Loucy (cell line): ENCODE data around the gene ARNT2.

Experiments used
- H2AFZ ChIP-seq: fragments of 200-600 bp; sonication (generic); 2 replicates; pipeline ENCODE4 v1.6.0; 2016; ENCODE audit warnings: antibody characterized with exemption, mild to moderate bottlenecking, low read length, moderate library complexity
- H3F3A ChIP-seq: fragments of 200-600 bp; 2 replicates; pipeline ENCODE4 v1.6.0; 2016; ENCODE audit warnings: antibody characterized with exemption, low read depth, mild to moderate bottlenecking
- H3K27me3 ChIP-seq: fragments of 200-600 bp; sonication (generic); 2 replicates; pipeline ENCODE4 v1.6.1; 2014; ENCODE audit warnings: low read length, mild to moderate bottlenecking; ENCODE audit not compliant: insufficient read depth, poor library complexity, severe bottlenecking
- H3K36me3 ChIP-seq: fragments of 200-600 bp; sonication (generic); 2 replicates; pipeline ENCODE4 v1.6.1; 2016; ENCODE audit warnings: low read length; ENCODE audit not compliant: insufficient read depth
- H3K4me1 ChIP-seq: fragments of 200-600 bp; sonication (generic); 2 replicates; pipeline ENCODE4 v1.5.1; 2014; ENCODE audit warnings: low read length, mild to moderate bottlenecking; ENCODE audit not compliant: insufficient read depth, poor library complexity, severe bottlenecking
- H3K4me2 ChIP-seq: fragments of 200-600 bp; sonication (generic); 2 replicates; pipeline ENCODE4 v1.6.0; 2014; ENCODE audit warnings: antibody characterized with exemption, low read length, low read depth, mild to moderate bottlenecking; ENCODE audit not compliant: poor library complexity, severe bottlenecking
- H3K4me3 ChIP-seq: fragments of 200-600 bp; sonication (generic); 2 replicates; pipeline ENCODE4 v1.5.1; 2014; ENCODE audit warnings: low read length, mild to moderate bottlenecking, mixed read lengths; ENCODE audit not compliant: poor library complexity, severe bottlenecking
- H3K79me2 ChIP-seq: fragments of 200-600 bp; sonication (generic); 2 replicates; pipeline ENCODE4 v1.6.1; 2014; ENCODE audit warnings: low read length; ENCODE audit not compliant: insufficient read depth
- H3K9ac ChIP-seq: fragments of 200-600 bp; sonication (generic); 2 replicates; pipeline ENCODE4 v1.6.0; 2014; ENCODE audit warnings: mild to moderate bottlenecking, low read depth, low read length, moderate library complexity; ENCODE audit not compliant: poor library complexity, severe bottlenecking
- H3K9me2 ChIP-seq: fragments of 200-600 bp; sonication (generic); replicated peaks from 2 replicates; pipeline ENCODE4 v1.6.1; 2016; ENCODE audit warnings: low read depth, low read length, mixed read lengths
- H3K9me3 ChIP-seq: fragments of 200-600 bp; sonication (generic); 2 replicates; pipeline ENCODE4 v1.6.1; 2014; ENCODE audit warnings: mild to moderate bottlenecking, antibody characterized with exemption, low read length, low read depth; ENCODE audit not compliant: insufficient read depth
- H4K20me1 ChIP-seq: fragments of 200-600 bp; sonication (generic); 2 replicates; pipeline ENCODE4 v1.6.0; 2014; ENCODE audit warnings: antibody characterized with exemption, low read length, mild to moderate bottlenecking; ENCODE audit not compliant: insufficient read depth, poor library complexity, severe bottlenecking
- EZH2phosphoT487 ChIP-seq: fragments of 200-600 bp; IDR thresholded peaks from 2 replicates; pipeline ENCODE4 v1.6.1; 2018; ENCODE audit warnings: antibody characterized with exemption, mild to moderate bottlenecking, moderate library complexity, borderline replicate concordance
- TF ChIP-seq, protein P1 (sequence below): fragments of 200-600 bp; sonication (generic); conservative IDR thresholded peaks from 2 replicates; pipeline ENCODE4 v1.5.1; 2014; ENCODE audit warnings: mild to moderate bottlenecking, antibody characterized with exemption, low read length

ARNT2 gene

DNA sequence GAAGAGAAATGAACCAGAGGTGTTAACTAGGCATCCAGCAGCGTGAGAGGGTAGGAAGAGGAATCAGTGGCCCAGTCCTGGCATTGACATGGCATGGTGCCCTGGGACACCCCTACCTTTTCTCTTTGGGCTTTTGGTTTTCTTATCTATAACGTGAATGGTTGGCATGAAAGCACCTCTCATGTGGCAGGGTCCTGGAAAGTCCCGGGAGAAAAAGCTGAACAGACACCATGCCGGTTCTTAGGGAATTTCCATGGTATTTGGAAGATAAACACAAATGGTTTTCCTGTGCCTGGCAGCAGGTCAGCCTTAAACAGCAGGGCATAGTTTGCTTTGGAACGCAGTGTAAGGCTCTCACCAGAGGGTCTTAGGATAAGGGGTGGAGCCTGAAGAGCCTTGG is 15.4 kb downstream of the ARNT2 start:
- Histone ChIP-seq H3K27me3 (no peaks in the 10 kb centered on the region), H3K4me1 (no peaks in the 10 kb centered on the region), H3K9me2 (no peaks in the 10 kb centered on the region), H4K20me1 (no peaks in the 10 kb centered on the region), H2AFZ (no peak overlapping the region), H3K4me2 (no peak overlapping the region), H3K9ac (no peak overlapping the region), H3K4me3 (no peak overlapping the region), H3K36me3 (no peaks in the 10 kb centered on the region), H3K9me3 (no peaks in the 10 kb centered on the region), H3K79me2 (no peaks in the 10 kb centered on the region), H3F3A (no peaks in the 10 kb centered on the region)
- TF ChIP-seq, protein P1, sequence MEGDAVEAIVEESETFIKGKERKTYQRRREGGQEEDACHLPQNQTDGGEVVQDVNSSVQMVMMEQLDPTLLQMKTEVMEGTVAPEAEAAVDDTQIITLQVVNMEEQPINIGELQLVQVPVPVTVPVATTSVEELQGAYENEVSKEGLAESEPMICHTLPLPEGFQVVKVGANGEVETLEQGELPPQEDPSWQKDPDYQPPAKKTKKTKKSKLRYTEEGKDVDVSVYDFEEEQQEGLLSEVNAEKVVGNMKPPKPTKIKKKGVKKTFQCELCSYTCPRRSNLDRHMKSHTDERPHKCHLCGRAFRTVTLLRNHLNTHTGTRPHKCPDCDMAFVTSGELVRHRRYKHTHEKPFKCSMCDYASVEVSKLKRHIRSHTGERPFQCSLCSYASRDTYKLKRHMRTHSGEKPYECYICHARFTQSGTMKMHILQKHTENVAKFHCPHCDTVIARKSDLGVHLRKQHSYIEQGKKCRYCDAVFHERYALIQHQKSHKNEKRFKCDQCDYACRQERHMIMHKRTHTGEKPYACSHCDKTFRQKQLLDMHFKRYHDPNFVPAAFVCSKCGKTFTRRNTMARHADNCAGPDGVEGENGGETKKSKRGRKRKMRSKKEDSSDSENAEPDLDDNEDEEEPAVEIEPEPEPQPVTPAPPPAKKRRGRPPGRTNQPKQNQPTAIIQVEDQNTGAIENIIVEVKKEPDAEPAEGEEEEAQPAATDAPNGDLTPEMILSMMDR = no peak
- TF ChIP-seq EZH2phosphoT487 = no peak

DNA sequence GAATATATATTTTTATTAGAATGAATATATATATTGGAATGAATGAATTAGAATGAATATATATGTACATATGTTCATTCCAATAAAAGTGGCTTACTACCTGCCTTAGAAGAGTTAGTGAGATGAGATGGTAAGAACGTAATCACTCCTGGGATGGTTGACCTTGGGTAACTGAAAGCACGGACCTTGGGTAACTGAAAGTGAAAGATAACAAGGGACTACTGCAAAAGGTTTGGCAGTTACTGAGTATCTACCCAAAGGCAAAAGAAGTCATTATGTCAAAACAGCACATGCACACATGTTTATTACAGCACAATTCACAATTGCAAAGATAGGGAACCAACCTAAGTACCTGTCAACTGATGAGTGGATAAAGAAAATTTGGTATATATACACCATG is 16.5 kb downstream of the ARNT2 start:
- no peaks in the 10 kb centered on the region for H3F3A ChIP-seq
- no peak overlapping the region for H3K9ac ChIP-seq
- no peaks in the 10 kb centered on the region for H3K79me2 ChIP-seq
- H3K4me3 ChIP-seq = no peak overlapping the region
- H3K4me1 ChIP-seq = no peaks in the 10 kb centered on the region
- H3K4me2 ChIP-seq = no peak overlapping the region
- no peaks in the 10 kb centered on the region for H4K20me1 ChIP-seq
- H3K9me2 ChIP-seq = no peaks in the 10 kb centered on the region
- H3K36me3 ChIP-seq = no peaks in the 10 kb centered on the region
- no peaks in the 10 kb centered on the region for H3K27me3 ChIP-seq
- no peak for TF ChIP-seq EZH2phosphoT487
- TF ChIP-seq, protein P1 = no peak
- H2AFZ ChIP-seq = no peak overlapping the region
- H3K9me3 ChIP-seq = no peaks in the 10 kb centered on the region

DNA sequence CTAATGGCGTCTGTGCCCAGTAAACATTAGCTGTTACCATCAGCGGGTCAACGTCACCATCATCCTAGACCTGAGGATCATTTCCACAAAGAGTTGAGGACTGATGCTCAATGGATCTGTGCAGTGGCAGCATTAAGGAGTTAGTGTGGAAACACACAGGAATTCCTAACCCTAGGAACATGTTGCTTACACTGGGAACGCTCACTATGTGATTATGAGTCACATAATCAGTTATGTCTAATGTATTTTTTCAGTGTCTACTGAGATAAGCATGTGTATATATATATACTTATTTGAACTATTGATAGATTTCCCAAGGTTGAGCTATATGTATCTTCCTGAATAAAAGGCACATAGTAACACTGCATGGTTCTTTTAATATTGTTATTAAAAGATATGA is 19.0 kb downstream of the ARNT2 start:
- Histone ChIP-seq H3F3A (no peaks in the 10 kb centered on the region), H3K36me3 (no peaks in the 10 kb centered on the region), H3K4me3 (no peak overlapping the region), H3K4me2 (no peak overlapping the region), H3K79me2 (no peaks in the 10 kb centered on the region), H3K4me1 (no peaks in the 10 kb centered on the region), H2AFZ (no peak overlapping the region), H3K9me2 (no peaks in the 10 kb centered on the region), H4K20me1 (no peaks in the 10 kb centered on the region), H3K9me3 (no peaks in the 10 kb centered on the region), H3K27me3 (no peaks in the 10 kb centered on the region), H3K9ac (no peak overlapping the region)
- TF ChIP-seq, protein P1 = no peak
- no peak for TF ChIP-seq EZH2phosphoT487
